HCT116 (cell line): ENCODE measurements around the gene CDR2. TPM values are rescaled to one million over a fixed set of nuclear protein-coding genes. Genes with fewer than 3 reads are reported as not detected.

Experiments used
- ATAC-seq: fragments of 200-7000 bp; cut with Tn5 transposase; 2 replicates; pipeline ENCODE4 v1.9.1; 2020; ENCODE audit warnings: mild to moderate bottlenecking, moderate library complexity
- BruUV-seq: library from RNA; stranded (reverse); fragments of 400-500 nt; replicated peaks from 2 replicates; lab custom pipeline; 2021; lab: Mats Ljungman, UMichigan
- CTCF ChIA-PET: fragments of 300-600 bp; sonication (Branson Sonifier 250); formaldehyde crosslinking; loops from one replicate; lab custom pipeline; 2021; ENCODE audit warnings: antibody characterized with exemption; lab: Charles Lee
- POLR2A ChIA-PET: fragments of 300-600, 350-600 bp; sonication (Branson Sonifier 250); formaldehyde crosslinking; loops from one replicate; lab custom pipeline; 2021; ENCODE audit warnings: antibody characterized with exemption; lab: Charles Lee
- RAD21 ChIA-PET, 2 experiments: fragments of 300-600 bp; sonication (Branson Sonifier 250); formaldehyde crosslinking; loops; one replicate each; lab custom pipeline; 2023; ENCODE audit warnings: low total read pairs in 2 of 2; ENCODE audit not compliant: uncharacterized antibody in 2 of 2, unreplicated experiment in 2 of 2, low non-redundant PET in 1 of 2; lab: Charles Lee
- DNase-seq: peaks from one replicate; pipeline ENCODE4 v3.0.0-alpha.2; 2010; ENCODE audit warnings: low read depth, low spot score
- H2AFZ ChIP-seq: fragments of 200-600 bp; shearing (Covaris generic), sonication (generic); 2 replicates; pipeline ENCODE4 v1.6.1; 2017; ENCODE audit warnings: low read depth, mixed run types, mixed read lengths, antibody characterized with exemption, low read length; ENCODE audit not compliant: poor library complexity, severe bottlenecking
- H3K27ac ChIP-seq: 2 replicates; pipeline ENCODE4 v1.5.1; 2012; ENCODE audit warnings: low read depth, low read length
- H3K27me3 ChIP-seq: fragments of 200-600 bp; sonication (generic); 2 replicates; pipeline ENCODE4 v1.6.1; 2016; ENCODE audit warnings: mixed run types, low read length, mixed read lengths; ENCODE audit not compliant: insufficient read depth
- H3K36me3 ChIP-seq, 2 experiments: fragments of 200-500 bp in 1 of 2; fragments of 200-600 bp in 1 of 2; sonication (Bioruptor generic) in 1 of 2; sonication (generic) in 1 of 2; 2 replicates each; pipeline versions ENCODE4 v1.5.1 to v1.6.1; 2014 to 2016; ENCODE audit warnings: low read length in 2 of 2, inconsistent platforms in 1 of 2, mixed read lengths in 1 of 2, mixed run types in 1 of 2; ENCODE audit not compliant: insufficient read depth in 2 of 2, control insufficient read depth in 1 of 2
- H3K4me1 ChIP-seq, 2 experiments: fragments of 200-600 bp in 1 of 2; sonication (generic) in 1 of 2; 2 replicates each; pipeline versions ENCODE4 v1.5.1 to v1.6.1; 2012 to 2017; ENCODE audit warnings: low read length in 2 of 2, inconsistent platforms in 1 of 2, mild to moderate bottlenecking in 1 of 2, mixed read lengths in 1 of 2, mixed run types in 1 of 2, moderate library complexity in 1 of 2; ENCODE audit not compliant: insufficient read depth in 2 of 2, control insufficient read depth in 1 of 2
- H3K4me2 ChIP-seq: fragments of 200-600 bp; sonication (generic); 2 replicates; pipeline ENCODE4 v1.6.1; 2017; ENCODE audit warnings: mixed run types, low read length, mixed read lengths
- H3K4me3 ChIP-seq, 2 experiments: fragments of 200-600 bp in 1 of 2; sonication (generic) in 1 of 2; replicated peaks in 1 of 2; 2 replicates each; pipeline ENCODE4 v1.5.1; 2011 to 2016; ENCODE audit warnings: low read length in 2 of 2, control low read depth in 1 of 2, low read depth in 1 of 2, mild to moderate bottlenecking in 1 of 2, mixed read lengths in 1 of 2, mixed run types in 1 of 2
- H3K79me2 ChIP-seq: fragments of 200-600 bp; sonication (generic); 2 replicates; pipeline ENCODE4 v1.6.1; 2017; ENCODE audit warnings: mild to moderate bottlenecking, mixed run types, low read length, moderate library complexity, mixed read lengths; ENCODE audit not compliant: insufficient read depth
- H3K9ac ChIP-seq: fragments of 200-600 bp; sonication (generic); 2 replicates; pipeline ENCODE4 v1.6.1; 2016; ENCODE audit warnings: low read length, mixed read lengths
- H3K9me2 ChIP-seq: fragments of 200-600 bp; sonication (generic), shearing (Covaris generic); 2 replicates; pipeline ENCODE4 v1.6.1; 2017; ENCODE audit warnings: mixed run types, mild to moderate bottlenecking, moderate library complexity; ENCODE audit not compliant: insufficient read depth
- H3K9me3 ChIP-seq, 2 experiments: fragments of 200-500 bp in 1 of 2; fragments of 200-600 bp in 1 of 2; sonication (Bioruptor generic) in 1 of 2; sonication (generic) in 1 of 2; 2 replicates each; pipeline ENCODE4 v1.6.1; 2014 to 2017; ENCODE audit warnings: low read length in 2 of 2, mixed read lengths in 2 of 2, inconsistent platforms in 1 of 2, low read depth in 1 of 2, mild to moderate bottlenecking in 1 of 2, mixed run types in 1 of 2, moderate library complexity in 1 of 2; ENCODE audit not compliant: control insufficient read depth in 1 of 2, insufficient read depth in 1 of 2
- H4K20me1 ChIP-seq: fragments of 200-600 bp; sonication (generic), shearing (Covaris generic); 2 replicates; pipeline ENCODE4 v1.6.1; 2017; ENCODE audit warnings: mixed run types, mild to moderate bottlenecking, moderate library complexity; ENCODE audit not compliant: insufficient read depth
- CBX3 ChIP-seq: IDR thresholded peaks from 2 replicates; pipeline ENCODE4 v1.6.1; 2012; ENCODE audit warnings: low read depth
- CEBPB ChIP-seq: IDR thresholded peaks from 2 replicates; pipeline ENCODE4 v1.6.1; 2012; ENCODE audit warnings: low read depth
- CTCF ChIP-seq, 3 experiments: fragments of 200-600 bp in 1 of 3; sonication (generic) in 1 of 3; IDR thresholded peaks in 2 of 3; conservative IDR thresholded peaks in 1 of 3; 2 replicates each; pipeline ENCODE4 v1.5.1; 2012 to 2017; ENCODE audit warnings: low read depth in 2 of 3, low read length in 2 of 3, antibody characterized with exemption in 1 of 3, borderline replicate concordance in 1 of 3, control low read depth in 1 of 3, mild to moderate bottlenecking in 1 of 3, mixed read lengths in 1 of 3, mixed run types in 1 of 3, moderate library complexity in 1 of 3; ENCODE audit not compliant: insufficient read depth in 1 of 3
- EGR1 ChIP-seq: IDR thresholded peaks from 2 replicates; pipeline ENCODE4 v1.6.1; 2012; ENCODE audit warnings: low read depth
- ELF1 ChIP-seq: IDR thresholded peaks from 2 replicates; pipeline ENCODE4 v1.6.1; 2012; ENCODE audit warnings: low read depth, borderline replicate concordance
- EZH2phosphoT487 ChIP-seq: fragments of 200-600 bp; IDR thresholded peaks from 2 replicates; pipeline ENCODE4 v1.6.1; 2018; ENCODE audit warnings: antibody characterized with exemption, borderline replicate concordance
- FOSL1 ChIP-seq: IDR thresholded peaks from 2 replicates; pipeline ENCODE4 v1.6.1; 2012; ENCODE audit warnings: low read depth
- JUND ChIP-seq: IDR thresholded peaks from 2 replicates; pipeline ENCODE4 v1.6.1; 2012
- MAX ChIP-seq: IDR thresholded peaks from 2 replicates; pipeline ENCODE4 v1.6.1; 2012
- RAD21 ChIP-seq: IDR thresholded peaks from 2 replicates; pipeline ENCODE4 v1.6.1; 2012; ENCODE audit warnings: low read depth, mild to moderate bottlenecking
- SRF ChIP-seq: IDR thresholded peaks from 2 replicates; pipeline ENCODE4 v1.6.1; 2012; ENCODE audit warnings: low read depth
- YY1 ChIP-seq: IDR thresholded peaks from 2 replicates; pipeline ENCODE4 v1.6.1; 2011; ENCODE audit warnings: low read length, low read depth, moderate library complexity, mild to moderate bottlenecking; ENCODE audit not compliant: insufficient replicate concordance; ENCODE audit errors: extremely low read depth
- ZBTB33 ChIP-seq: IDR thresholded peaks from 2 replicates; pipeline ENCODE4 v1.6.1; 2011; ENCODE audit warnings: mild to moderate bottlenecking, low read length, moderate library complexity; ENCODE audit not compliant: insufficient replicate concordance; ENCODE audit errors: extremely low read depth
- ZFX ChIP-seq: fragments of 450-650 bp; IDR thresholded peaks from 2 replicates; pipeline ENCODE4 v1.6.1; 2017
- ZNF274 ChIP-seq: fragments of 200-500 bp; sonication (Bioruptor generic); IDR thresholded peaks from 2 replicates; pipeline ENCODE4 v1.6.1; 2014; ENCODE audit warnings: mild to moderate bottlenecking, low read depth, low read length, inconsistent platforms
- intact Hi-C: fragments of 100-400 bp; cut with micrococcal nuclease; formaldehyde crosslinking; loops from 2 replicates; pipeline ENCODE4 v1.10.0; 2022
- total RNA-seq: library from RNA; stranded (reverse); gene quantifications from one replicate; pipeline ENCODE4 v1.2.1, GENCODE V29; 2021; ENCODE audit not compliant: unreplicated experiment

Gene CDR2
- total RNA-seq, 1 experiment from 2014 or later, result 27.3 TPM

- no peak overlapping the region for H3K27ac ChIP-seq
- no peaks in the 10 kb centered on the region for H3K9me2 ChIP-seq
- H3K79me2 ChIP-seq, result peaks cover 15% of the 10 kb centered on the region
- ChIA-PET POLR2A (no interaction called here), RAD21 (no interaction called here), CTCF (interaction anchor here (2.3 kb wide), 1 partner anchor 9 kb away, joined by 7 read pairs; no protein-coding TSS in a partner anchor)
- H3K9me3 ChIP-seq, result no peaks in the 10 kb centered on the region
- H4K20me1 ChIP-seq, result no peaks in the 10 kb centered on the region
- peaks cover 27 to 46% of the 10 kb centered on the region in 2 experiments for H3K36me3 ChIP-seq
- no peak for ATAC-seq
- no peak overlapping the region for H3K4me3 ChIP-seq
- no peaks in the 10 kb centered on the region for H3K27me3 ChIP-seq
- intact Hi-C loops, result no loop called here
- H3K4me2 ChIP-seq, result no peak overlapping the region
- no peak overlapping the region for H3K9ac ChIP-seq
- no peak overlapping the region for H2AFZ ChIP-seq
- BruUV-seq, result no TSS peak
- TF ChIP-seq ZBTB33, result no peak
- no peak for TF ChIP-seq CTCF (IDR thresholded peaks at IDR 0.05 in 2 of 3, conservative IDR thresholded peaks at IDR 0.05 in 1 of 3; ENCODE audit: borderline replicate concordance in 1 of 3, insufficient read depth in 1 of 3, low read depth in 2 of 3, low read length in 2 of 3)
- TF ChIP-seq ZFX, result no peak
- TF ChIP-seq JUND, result no peak
- TF ChIP-seq YY1, result no peak
- TF ChIP-seq MAX, result no peak
- no peak for TF ChIP-seq EZH2phosphoT487
- TF ChIP-seq CBX3, result no peak
- no peak for TF ChIP-seq EGR1
- no peak for TF ChIP-seq RAD21
- TF ChIP-seq SRF, result no peak
- no peak for TF ChIP-seq FOSL1
- TF ChIP-seq ELF1, result no peak
- no peak for TF ChIP-seq CEBPB
- TF ChIP-seq ZNF274, result no peak
- TF ChIP-seq, all 23 proteins: peak for 0
- H3K4me1 ChIP-seq, result no peaks in the 10 kb centered on the region
- no peak for DNase-seq
These were observed 65.4 kb downstream of the CDR2 start for GRCh38 chr16:22308824-22309520.
